Middle frontal gyrus (tissue), 1 donor: Measurements from ENCODE around the gene GLB1L3.
A peak's percentile ranks its signal among the peaks of the same experiment; 100 is the strongest.
"Not testable (repeated sequence)": the region's sequence is repeated elsewhere in the genome, so short reads cannot be mapped to it uniquely, and the experiment has no call there.

Experiments used
- DNase-seq: peaks from one replicate; pipeline ENCODE4 v3.0.0-alpha.2; 2015; ENCODE audit warnings: low spot score; ENCODE audit errors: extremely low spot score

The GLB1L3 gene

GRCh38 chr11:134343646-134344045 is 67.5 kb downstream of the GLB1L3 start:
- no peak for DNase-seq

GRCh38 chr11:134344497-134345236 is 68.5 kb downstream of the GLB1L3 start:
- DNase-seq, result not testable (repeated sequence)

- no peak for DNase-seq
Observed at GRCh38 chr11:134345237-134345550, 69.0 kb downstream of the GLB1L3 start.

GRCh38 chr11:134346101-134346975 is 70.2 kb downstream of the GLB1L3 start:
- no peak for DNase-seq

GRCh38 chr11:134346976-134347350 is 70.8 kb downstream of the GLB1L3 start:
- DNase-seq, result no peak

- DNase-seq, result no peak
Observed at GRCh38 chr11:134347441-134347840, 71.3 kb downstream of the GLB1L3 start.

- no peak for DNase-seq
Observed at GRCh38 chr11:134349109-134349801, 73.1 kb downstream of the GLB1L3 start.

- no peak for DNase-seq
Observed at GRCh38 chr11:134349802-134350355, 73.7 kb downstream of the GLB1L3 start.

GRCh38 chr11:134350381-134350780 is 74.2 kb downstream of the GLB1L3 start:
- DNase-seq, result no peak

- no peak for DNase-seq
Observed at GRCh38 chr11:134352111-134352510, 75.9 kb downstream of the GLB1L3 start.

- DNase-seq, result no peak
Observed at GRCh38 chr11:134355136-134355535, 79.0 kb downstream of the GLB1L3 start.

GRCh38 chr11:134355656-134356055 is 79.5 kb downstream of the GLB1L3 start:
- no peak for DNase-seq

GRCh38 chr11:134356656-134357544 is 80.7 kb downstream of the GLB1L3 start:
- no peak for DNase-seq

- no peak for DNase-seq
Observed at GRCh38 chr11:134357545-134357839, 81.3 kb downstream of the GLB1L3 start.

- DNase-seq, result no peak
Observed at GRCh38 chr11:134358165-134358855, 82.1 kb downstream of the GLB1L3 start.

GRCh38 chr11:134358856-134359490 is 82.8 kb downstream of the GLB1L3 start:
- no peak for DNase-seq

GRCh38 chr11:134359646-134360045 is 83.5 kb downstream of the GLB1L3 start:
- no peak for DNase-seq

- DNase-seq, result peak; percentile 77
Observed at GRCh38 chr11:134360050-134360835, 84.1 kb downstream of the GLB1L3 start.

- DNase-seq, result no peak
Observed at GRCh38 chr11:134361661-134362060, 85.5 kb downstream of the GLB1L3 start.
